Osteocyte (in vitro differentiated cells): Measurements from ENCODE around the gene SLC29A1. TPM values are rescaled to one million over a fixed set of nuclear protein-coding genes. Genes with fewer than 3 reads are reported as not detected.

Experiments used
- DNase-seq: peaks from one replicate; pipeline ENCODE4 v3.0.0; 2021; ENCODE audit warnings: mixed read lengths; ENCODE audit not compliant: unreplicated experiment; ENCODE audit errors: extremely low spot score
- H3K27ac Mint-ChIP-seq: one replicate; pipeline ENCODE4 v1.8.0; 2021; ENCODE audit warnings: mild to moderate bottlenecking, mixed read lengths; ENCODE audit not compliant: unreplicated experiment
- H3K27me3 Mint-ChIP-seq: one replicate; pipeline ENCODE4 v1.8.0; 2021; ENCODE audit warnings: mixed read lengths; ENCODE audit not compliant: unreplicated experiment
- H3K36me3 Mint-ChIP-seq: one replicate; pipeline ENCODE4 v1.8.0; 2021; ENCODE audit warnings: mixed read lengths; ENCODE audit not compliant: unreplicated experiment
- H3K4me1 Mint-ChIP-seq: one replicate; pipeline ENCODE4 v1.8.0; 2021; ENCODE audit warnings: mixed read lengths; ENCODE audit not compliant: unreplicated experiment
- H3K4me3 Mint-ChIP-seq: one replicate; pipeline ENCODE4 v1.8.0; 2021; ENCODE audit warnings: mild to moderate bottlenecking, moderate library complexity, mixed read lengths; ENCODE audit not compliant: unreplicated experiment
- H3K9me3 Mint-ChIP-seq: one replicate; pipeline ENCODE4 v1.8.0; 2021; ENCODE audit warnings: mixed read lengths; ENCODE audit not compliant: unreplicated experiment
- total RNA-seq: library from RNA; stranded (reverse); gene quantifications from 2 replicates; pipeline ENCODE4 v1.2.1, GENCODE V29; 2021
- TF ChIP-seq, protein P1 (sequence below): fragments of 200-600 bp; sonication (generic); IDR thresholded peaks from 2 replicates; pipeline ENCODE4 v1.5.0; 2021; ENCODE audit warnings: antibody characterized with exemption, mild to moderate bottlenecking, moderate library complexity

The SLC29A1 gene
- total RNA-seq, 1 donor from 2014 or later = 135 TPM

DNA sequence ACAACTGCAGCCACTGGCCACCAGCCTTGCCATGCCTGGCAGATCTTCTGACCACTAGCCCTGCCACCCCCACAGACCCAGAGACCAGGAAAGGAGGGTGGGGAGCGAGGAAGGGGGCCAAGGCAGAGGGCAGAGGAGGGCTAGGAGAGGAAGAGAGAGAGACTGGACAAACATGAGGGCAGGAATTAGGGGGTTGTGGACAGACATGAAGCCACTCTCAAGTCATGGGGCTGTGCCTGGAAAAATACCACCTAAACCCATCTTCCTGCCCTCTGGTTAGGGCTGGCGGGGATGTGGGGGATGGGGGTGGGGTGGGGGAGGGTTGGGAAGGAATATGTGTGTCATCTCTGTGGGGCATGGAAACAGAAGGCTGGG is 1.4 kb upstream of the SLC29A1 start:
- Mint-ChIP-seq H3K9me3 (no peaks in the 10 kb centered on the region), H3K36me3 (no peaks in the 10 kb centered on the region), H3K27ac (peak overlapping the region; percentile 99), H3K27me3 (no peaks in the 10 kb centered on the region), H3K4me3 (peak overlapping the region; percentile 77), H3K4me1 (peaks cover 79% of the 10 kb centered on the region)
- TF ChIP-seq, protein P1, sequence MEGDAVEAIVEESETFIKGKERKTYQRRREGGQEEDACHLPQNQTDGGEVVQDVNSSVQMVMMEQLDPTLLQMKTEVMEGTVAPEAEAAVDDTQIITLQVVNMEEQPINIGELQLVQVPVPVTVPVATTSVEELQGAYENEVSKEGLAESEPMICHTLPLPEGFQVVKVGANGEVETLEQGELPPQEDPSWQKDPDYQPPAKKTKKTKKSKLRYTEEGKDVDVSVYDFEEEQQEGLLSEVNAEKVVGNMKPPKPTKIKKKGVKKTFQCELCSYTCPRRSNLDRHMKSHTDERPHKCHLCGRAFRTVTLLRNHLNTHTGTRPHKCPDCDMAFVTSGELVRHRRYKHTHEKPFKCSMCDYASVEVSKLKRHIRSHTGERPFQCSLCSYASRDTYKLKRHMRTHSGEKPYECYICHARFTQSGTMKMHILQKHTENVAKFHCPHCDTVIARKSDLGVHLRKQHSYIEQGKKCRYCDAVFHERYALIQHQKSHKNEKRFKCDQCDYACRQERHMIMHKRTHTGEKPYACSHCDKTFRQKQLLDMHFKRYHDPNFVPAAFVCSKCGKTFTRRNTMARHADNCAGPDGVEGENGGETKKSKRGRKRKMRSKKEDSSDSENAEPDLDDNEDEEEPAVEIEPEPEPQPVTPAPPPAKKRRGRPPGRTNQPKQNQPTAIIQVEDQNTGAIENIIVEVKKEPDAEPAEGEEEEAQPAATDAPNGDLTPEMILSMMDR = no peak
- no peak for DNase-seq

GRCh38 chr6:44222486-44223318 is 693 bp upstream of the SLC29A1 start:
- DNase-seq = no peak
- Mint-ChIP-seq H3K27ac (peak overlapping the region; percentile 99), H3K36me3 (no peaks in the 10 kb centered on the region), H3K4me1 (peaks cover 81% of the 10 kb centered on the region), H3K4me3 (peak overlapping the region; percentile 77), H3K9me3 (no peaks in the 10 kb centered on the region), H3K27me3 (no peaks in the 10 kb centered on the region)
- TF ChIP-seq, protein P1 = no peak

- peaks cover 82% of the 10 kb centered on the region for H3K4me1 Mint-ChIP-seq
- no peaks in the 10 kb centered on the region for H3K27me3 Mint-ChIP-seq
- peak overlapping the region; percentile 77 for H3K4me3 Mint-ChIP-seq
These were observed 902 bp downstream of the SLC29A1 start for GRCh38 chr6:44224029-44224964.

GRCh38 chr6:44224965-44225305 is 1.5 kb downstream of the SLC29A1 start:
- Mint-ChIP-seq H3K27me3 (no peaks in the 10 kb centered on the region), H3K36me3 (peaks cover 7% of the 10 kb centered on the region), H3K4me3 (peak overlapping the region; percentile 77), H3K27ac (peak overlapping the region; percentile 59), H3K9me3 (no peaks in the 10 kb centered on the region), H3K4me1 (peaks cover 82% of the 10 kb centered on the region)
- TF ChIP-seq, protein P1 = no peak
- DNase-seq = no peak

More at GRCh38 chr6:44224029-44224964, 902 bp downstream of the SLC29A1 start:
- no peak for DNase-seq
- TF ChIP-seq, protein P1 = no peak
- Mint-ChIP-seq H3K27ac (peak overlapping the region; percentile 59), H3K36me3 (peaks cover 5% of the 10 kb centered on the region), H3K9me3 (no peaks in the 10 kb centered on the region)
